ENCODE results near the gene ZNF169.
"Not testable (repeated sequence)": the region's sequence is repeated elsewhere in the genome, so short reads cannot be mapped to it uniquely, and the experiment has no call there.

The ZNF169 gene

DNA sequence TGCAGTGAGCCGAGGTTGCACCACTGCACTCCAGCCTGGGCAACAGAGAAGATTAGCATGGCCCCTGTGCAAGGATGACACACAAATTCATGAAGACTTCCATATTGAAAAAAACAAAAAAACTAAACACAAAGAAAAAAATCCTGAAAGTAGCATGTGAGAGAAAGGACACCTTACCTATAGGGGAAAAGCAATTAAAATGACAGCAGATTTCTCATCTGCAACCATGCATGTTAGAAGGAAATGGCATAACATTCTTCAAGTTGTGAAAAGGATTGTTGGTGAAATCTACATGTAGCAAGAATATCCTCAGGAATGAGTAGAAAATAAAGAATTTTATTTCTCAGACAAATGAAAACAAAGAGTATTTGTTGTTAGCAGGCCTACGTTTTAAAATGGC, 13.4 kb upstream of the ZNF169 start (continued):
- TF ChIP-seq, protein P1, sequence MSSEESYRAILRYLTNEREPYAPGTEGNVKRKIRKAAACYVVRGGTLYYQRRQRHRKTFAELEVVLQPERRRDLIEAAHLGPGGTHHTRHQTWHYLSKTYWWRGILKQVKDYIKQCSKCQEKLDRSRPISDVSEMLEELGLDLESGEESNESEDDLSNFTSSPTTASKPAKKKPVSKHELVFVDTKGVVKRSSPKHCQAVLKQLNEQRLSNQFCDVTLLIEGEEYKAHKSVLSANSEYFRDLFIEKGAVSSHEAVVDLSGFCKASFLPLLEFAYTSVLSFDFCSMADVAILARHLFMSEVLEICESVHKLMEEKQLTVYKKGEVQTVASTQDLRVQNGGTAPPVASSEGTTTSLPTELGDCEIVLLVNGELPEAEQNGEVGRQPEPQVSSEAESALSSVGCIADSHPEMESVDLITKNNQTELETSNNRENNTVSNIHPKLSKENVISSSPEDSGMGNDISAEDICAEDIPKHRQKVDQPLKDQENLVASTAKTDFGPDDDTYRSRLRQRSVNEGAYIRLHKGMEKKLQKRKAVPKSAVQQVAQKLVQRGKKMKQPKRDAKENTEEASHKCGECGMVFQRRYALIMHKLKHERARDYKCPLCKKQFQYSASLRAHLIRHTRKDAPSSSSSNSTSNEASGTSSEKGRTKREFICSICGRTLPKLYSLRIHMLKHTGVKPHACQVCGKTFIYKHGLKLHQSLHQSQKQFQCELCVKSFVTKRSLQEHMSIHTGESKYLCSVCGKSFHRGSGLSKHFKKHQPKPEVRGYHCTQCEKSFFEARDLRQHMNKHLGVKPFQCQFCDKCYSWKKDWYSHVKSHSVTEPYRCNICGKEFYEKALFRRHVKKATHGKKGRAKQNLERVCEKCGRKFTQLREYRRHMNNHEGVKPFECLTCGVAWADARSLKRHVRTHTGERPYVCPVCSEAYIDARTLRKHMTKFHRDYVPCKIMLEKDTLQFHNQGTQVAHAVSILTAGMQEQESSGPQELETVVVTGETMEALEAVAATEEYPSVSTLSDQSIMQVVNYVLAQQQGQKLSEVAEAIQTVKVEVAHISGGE (tag by site-specific recombination; conservative IDR thresholded peaks at IDR 0.05; ENCODE audit: low read depth): no peak
- TF ChIP-seq, protein P2, sequence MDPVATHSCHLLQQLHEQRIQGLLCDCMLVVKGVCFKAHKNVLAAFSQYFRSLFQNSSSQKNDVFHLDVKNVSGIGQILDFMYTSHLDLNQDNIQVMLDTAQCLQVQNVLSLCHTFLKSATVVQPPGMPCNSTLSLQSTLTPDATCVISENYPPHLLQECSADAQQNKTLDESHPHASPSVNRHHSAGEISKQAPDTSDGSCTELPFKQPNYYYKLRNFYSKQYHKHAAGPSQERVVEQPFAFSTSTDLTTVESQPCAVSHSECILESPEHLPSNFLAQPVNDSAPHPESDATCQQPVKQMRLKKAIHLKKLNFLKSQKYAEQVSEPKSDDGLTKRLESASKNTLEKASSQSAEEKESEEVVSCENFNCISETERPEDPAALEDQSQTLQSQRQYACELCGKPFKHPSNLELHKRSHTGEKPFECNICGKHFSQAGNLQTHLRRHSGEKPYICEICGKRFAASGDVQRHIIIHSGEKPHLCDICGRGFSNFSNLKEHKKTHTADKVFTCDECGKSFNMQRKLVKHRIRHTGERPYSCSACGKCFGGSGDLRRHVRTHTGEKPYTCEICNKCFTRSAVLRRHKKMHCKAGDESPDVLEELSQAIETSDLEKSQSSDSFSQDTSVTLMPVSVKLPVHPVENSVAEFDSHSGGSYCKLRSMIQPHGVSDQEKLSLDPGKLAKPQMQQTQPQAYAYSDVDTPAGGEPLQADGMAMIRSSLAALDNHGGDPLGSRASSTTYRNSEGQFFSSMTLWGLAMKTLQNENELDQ (tag by site-specific recombination; IDR thresholded peaks at IDR 0.05; ENCODE audit: low read depth): no peak

DNA sequence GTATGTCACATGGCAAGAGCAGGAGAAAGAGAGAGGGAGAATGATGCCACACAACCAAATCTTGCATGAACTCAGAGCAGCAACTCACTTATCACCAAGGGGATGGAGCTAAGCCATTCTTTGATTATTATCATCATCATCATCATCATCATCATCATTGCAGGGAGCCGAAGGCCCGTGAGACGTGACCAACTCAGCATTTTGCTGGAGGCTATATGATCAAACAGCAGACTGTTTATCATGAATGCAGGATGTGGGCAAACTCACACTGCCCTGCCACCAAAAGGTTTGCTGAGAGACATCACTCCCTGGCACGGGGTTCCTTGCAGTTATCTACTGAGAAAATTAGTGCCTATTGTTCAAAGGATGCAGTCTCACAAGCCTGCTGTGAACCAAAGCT, 8.6 kb upstream of the ZNF169 start:
- no peaks in the 10 kb centered on the region for H3K9me3 ChIP-seq (ENCODE audit: control insufficient read depth, insufficient read depth, low read depth, low read length)
- TF ChIP-seq, protein P3, sequence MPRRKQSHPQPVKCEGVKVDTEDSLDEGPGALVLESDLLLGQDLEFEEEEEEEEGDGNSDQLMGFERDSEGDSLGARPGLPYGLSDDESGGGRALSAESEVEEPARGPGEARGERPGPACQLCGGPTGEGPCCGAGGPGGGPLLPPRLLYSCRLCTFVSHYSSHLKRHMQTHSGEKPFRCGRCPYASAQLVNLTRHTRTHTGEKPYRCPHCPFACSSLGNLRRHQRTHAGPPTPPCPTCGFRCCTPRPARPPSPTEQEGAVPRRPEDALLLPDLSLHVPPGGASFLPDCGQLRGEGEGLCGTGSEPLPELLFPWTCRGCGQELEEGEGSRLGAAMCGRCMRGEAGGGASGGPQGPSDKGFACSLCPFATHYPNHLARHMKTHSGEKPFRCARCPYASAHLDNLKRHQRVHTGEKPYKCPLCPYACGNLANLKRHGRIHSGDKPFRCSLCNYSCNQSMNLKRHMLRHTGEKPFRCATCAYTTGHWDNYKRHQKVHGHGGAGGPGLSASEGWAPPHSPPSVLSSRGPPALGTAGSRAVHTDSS (tag by site-specific recombination; IDR thresholded peaks at IDR 0.05): peak; percentile 59
- no peak for TF ChIP-seq ZNF561 (tag by site-specific recombination; IDR thresholded peaks at IDR 0.05; ENCODE audit: borderline replicate concordance)
- TF ChIP-seq ZNF76 (tag by site-specific recombination; IDR thresholded peaks at IDR 0.05; ENCODE audit: borderline replicate concordance, low read depth): no peak
- TF ChIP-seq, protein P4, sequence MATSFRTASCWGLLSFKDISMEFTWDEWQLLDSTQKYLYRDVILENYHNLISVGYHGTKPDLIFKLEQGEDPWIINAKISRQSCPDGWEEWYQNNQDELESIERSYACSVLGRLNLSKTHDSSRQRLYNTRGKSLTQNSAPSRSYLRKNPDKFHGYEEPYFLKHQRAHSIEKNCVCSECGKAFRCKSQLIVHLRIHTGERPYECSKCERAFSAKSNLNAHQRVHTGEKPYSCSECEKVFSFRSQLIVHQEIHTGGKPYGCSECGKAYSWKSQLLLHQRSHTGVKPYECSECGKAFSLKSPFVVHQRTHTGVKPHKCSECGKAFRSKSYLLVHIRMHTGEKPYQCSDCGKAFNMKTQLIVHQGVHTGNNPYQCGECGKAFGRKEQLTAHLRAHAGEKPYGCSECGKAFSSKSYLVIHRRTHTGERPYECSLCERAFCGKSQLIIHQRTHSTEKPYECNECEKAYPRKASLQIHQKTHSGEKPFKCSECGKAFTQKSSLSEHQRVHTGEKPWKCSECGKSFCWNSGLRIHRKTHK (tag by site-specific recombination; IDR thresholded peaks at IDR 0.05): no peak
- TF ChIP-seq ZNF19 (tag by site-specific recombination; IDR thresholded peaks at IDR 0.05; ENCODE audit: low read depth): no peak
- H3K4me1 ChIP-seq (ENCODE audit: control insufficient read depth, insufficient read depth, low read length): no peaks in the 10 kb centered on the region
- ChIA-PET CTCF (interaction anchor here (0.6 kb wide), 1 partner anchor 12 kb away, joined by 3 read pairs; no protein-coding TSS in a partner anchor), POLR2A (no interaction called here)
- H3K36me3 ChIP-seq (ENCODE audit: control insufficient read depth in 2 of 2, insufficient read depth in 1 of 2, low read length in 2 of 2): no peaks in the 10 kb centered on the region
- H3K27ac ChIP-seq (ENCODE audit: extremely low read depth, low read depth, low read length): no peak overlapping the region
- H3K4me3 ChIP-seq (ENCODE audit: low read depth, low read length): no peak overlapping the region

DNA sequence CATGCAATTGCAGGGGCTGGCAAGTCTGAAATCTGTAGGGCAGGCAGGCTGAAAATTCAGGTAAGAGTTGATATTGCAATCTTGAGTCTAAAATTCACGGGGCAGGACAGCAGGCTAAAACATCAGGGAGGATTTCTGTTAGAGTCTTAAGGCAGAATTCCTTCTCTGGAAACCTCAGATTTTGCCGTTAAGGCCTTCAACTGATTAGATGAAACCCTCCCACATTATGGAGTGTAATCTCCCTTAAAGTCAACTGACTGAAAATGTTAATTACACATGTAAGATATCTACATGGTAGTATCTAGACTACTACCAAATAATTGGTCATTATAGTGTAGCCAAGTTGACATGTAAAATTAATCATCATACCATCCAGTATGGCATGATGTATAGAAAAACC, 3.1 kb upstream of the ZNF169 start:
- H3K9me3 ChIP-seq (ENCODE audit: control insufficient read depth, insufficient read depth, low read depth, low read length): no peaks in the 10 kb centered on the region
- no peaks in the 10 kb centered on the region for H3K36me3 ChIP-seq (ENCODE audit: control insufficient read depth in 2 of 2, insufficient read depth in 1 of 2, low read length in 2 of 2)
- ChIA-PET CTCF (no interaction called here), POLR2A (no interaction called here)
- H3K27ac ChIP-seq (ENCODE audit: extremely low read depth, low read depth, low read length): no peak overlapping the region
- H3K4me3 ChIP-seq (ENCODE audit: low read depth, low read length): no peak overlapping the region
- TF ChIP-seq SALL2 (tag by site-specific recombination; IDR thresholded peaks at IDR 0.05; ENCODE audit: borderline replicate concordance): no peak
- TF ChIP-seq ZNF121 (tag by site-specific recombination; IDR thresholded peaks at IDR 0.05): no peak
- TF ChIP-seq ZNF621 (tag by site-specific recombination; IDR thresholded peaks at IDR 0.05): no peak
- no peak for TF ChIP-seq RBAK (tag by site-specific recombination; IDR thresholded peaks at IDR 0.05)
- no peak for TF ChIP-seq ZNF423 (tag by site-specific recombination; IDR thresholded peaks at IDR 0.05)
- no peaks in the 10 kb centered on the region for H3K4me1 ChIP-seq (ENCODE audit: control insufficient read depth, insufficient read depth, low read length)

DNA sequence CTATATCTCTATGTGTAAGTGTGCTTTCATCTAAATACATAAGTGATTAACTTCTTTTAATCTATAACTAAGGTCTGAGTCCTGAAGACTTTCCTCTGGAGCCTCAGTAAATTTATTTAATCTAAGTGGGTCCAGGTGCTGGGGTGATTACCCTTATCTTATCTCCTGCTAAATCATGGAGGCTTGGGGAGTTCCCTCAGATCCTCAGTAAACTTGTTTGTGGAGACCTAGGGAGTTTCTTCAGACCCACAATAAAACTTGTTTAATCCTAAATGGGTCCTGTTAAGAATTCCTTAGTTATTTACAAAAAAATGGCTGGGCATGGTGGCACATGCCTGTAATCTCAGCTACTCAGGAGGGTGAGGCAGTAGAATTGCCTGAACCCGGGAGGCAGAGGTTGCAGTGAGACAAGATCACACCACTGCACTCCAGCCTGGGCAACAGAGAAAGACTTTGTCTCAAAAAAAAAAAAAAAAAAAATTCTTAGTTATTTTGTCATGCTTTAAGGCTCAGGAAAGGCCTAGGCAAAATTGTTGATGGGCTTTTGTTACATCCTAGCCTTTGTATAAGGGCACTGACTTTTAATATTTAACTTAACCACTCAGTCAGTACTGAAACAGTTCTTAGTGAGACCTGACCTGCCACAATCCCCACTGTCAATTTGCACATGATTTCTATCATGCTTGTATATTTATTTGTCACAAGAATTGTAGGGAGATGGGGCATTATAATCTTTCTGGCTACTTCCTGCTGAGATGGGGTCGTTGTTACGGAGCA, 6.7 kb downstream of the ZNF169 start:
- H3K9me3 ChIP-seq (ENCODE audit: control insufficient read depth, insufficient read depth, low read depth, low read length); H3K4me3 ChIP-seq (ENCODE audit: low read depth, low read length); H3K36me3 ChIP-seq (ENCODE audit: control insufficient read depth in 2 of 2, insufficient read depth in 1 of 2, low read length in 2 of 2); H3K27ac ChIP-seq (ENCODE audit: extremely low read depth, low read depth, low read length); POLR2A ChIA-PET; CTCF ChIA-PET; H3K4me1 ChIP-seq (ENCODE audit: control insufficient read depth, insufficient read depth, low read length): not testable (repeated sequence)

Data from HEK293 (cell line).